HEK293 (cell line): ENCODE measurements around the gene EMILIN1.

Experiments used
- CTCF ChIA-PET: fragments of 350-600 bp; formaldehyde crosslinking; extraction: SDS; loops from one replicate; lab custom pipeline; 2021; ENCODE audit warnings: antibody characterized with exemption; lab: Yijun Ruan, JAX
- POLR2A ChIA-PET: fragments of 300-600 bp; formaldehyde crosslinking; extraction: SDS; loops from one replicate; lab custom pipeline; 2020; ENCODE audit warnings: antibody characterized with exemption, inconsistent platforms; lab: Yijun Ruan, JAX
- H3K27ac ChIP-seq: fragments of 200-500 bp; sonication (Bioruptor generic); 2 replicates; pipeline ENCODE4 v1.5.1; 2014; ENCODE audit warnings: low read depth, low read length, control low read depth, inconsistent platforms; ENCODE audit errors: extremely low read depth
- H3K36me3 ChIP-seq, 2 experiments: fragments of 200-500 bp in 1 of 2; sonication (Bioruptor generic) in 1 of 2; 1 replicate in 1 of 2; 2 replicates in 1 of 2; pipeline ENCODE4 v1.5.1; 2014 to 2017; ENCODE audit warnings: inconsistent platforms in 2 of 2, low read length in 2 of 2; ENCODE audit not compliant: control insufficient read depth in 2 of 2, insufficient read depth in 1 of 2
- H3K4me1 ChIP-seq: fragments of 200-500 bp; sonication (Bioruptor generic); 2 replicates; pipeline ENCODE4 v1.5.1; 2014; ENCODE audit warnings: mild to moderate bottlenecking, low read length, inconsistent platforms; ENCODE audit not compliant: control insufficient read depth, insufficient read depth
- H3K4me3 ChIP-seq: 2 replicates; pipeline ENCODE4 v1.5.1; 2011; ENCODE audit warnings: low read depth, mild to moderate bottlenecking, control low read depth, low read length, moderate library complexity
- H3K9me3 ChIP-seq: fragments of 200-500 bp; sonication (Bioruptor generic); 2 replicates; pipeline ENCODE4 v1.5.1; 2014; ENCODE audit warnings: low read depth, low read length, inconsistent platforms; ENCODE audit not compliant: control insufficient read depth, insufficient read depth
- GLI2 ChIP-seq: fragments of 450-650 bp; formaldehyde crosslinking; IDR thresholded peaks from 2 replicates; pipeline ENCODE4; 2017; ENCODE audit warnings: missing biosample characterization, missing genetic modification characterization, low read depth, borderline replicate concordance
- INSM2 ChIP-seq: fragments of 450-650 bp; formaldehyde crosslinking; IDR thresholded peaks from 2 replicates; pipeline ENCODE4 v1.5.1; 2016; ENCODE audit warnings: missing biosample characterization, missing genetic modification characterization
- KLF16 ChIP-seq: fragments of 450-650 bp; formaldehyde crosslinking; IDR thresholded peaks from 2 replicates; pipeline ENCODE4 v1.5.1; 2017; ENCODE audit warnings: missing biosample characterization, missing genetic modification characterization
- REPIN1 ChIP-seq: fragments of 450-650 bp; formaldehyde crosslinking; IDR thresholded peaks from 2 replicates; pipeline ENCODE4 v1.5.1; 2017; ENCODE audit warnings: missing biosample characterization, missing genetic modification characterization, low read depth
- SETDB1 ChIP-seq: IDR thresholded peaks from one replicate; pipeline ENCODE4 v1.6.1; 2017; ENCODE audit warnings: mild to moderate bottlenecking, low read length, moderate library complexity, mixed read lengths; ENCODE audit not compliant: insufficient read length
- SP7 ChIP-seq: fragments of 450-650 bp; formaldehyde crosslinking; IDR thresholded peaks from 2 replicates; pipeline ENCODE4 v1.5.1; 2016; ENCODE audit warnings: missing biosample characterization, missing genetic modification characterization
- TCF7L2 ChIP-seq: IDR thresholded peaks from 2 replicates; pipeline ENCODE4 v1.6.1; 2011; ENCODE audit warnings: low read depth, mild to moderate bottlenecking, inconsistent platforms, low read length, moderate library complexity, borderline replicate concordance
- TSHZ1 ChIP-seq: fragments of 450-650 bp; formaldehyde crosslinking; IDR thresholded peaks from 2 replicates; pipeline ENCODE4 v1.5.1; 2016; ENCODE audit warnings: missing biosample characterization, missing genetic modification characterization, borderline replicate concordance
- WT1 ChIP-seq: fragments of 450-650 bp; formaldehyde crosslinking; IDR thresholded peaks from 2 replicates; pipeline ENCODE4 v1.5.1; 2016; ENCODE audit warnings: missing biosample characterization, missing genetic modification characterization
- ZBTB1 ChIP-seq: fragments of 450-650 bp; formaldehyde crosslinking; IDR thresholded peaks from 2 replicates; pipeline ENCODE4 v1.5.1; 2016; ENCODE audit warnings: missing biosample characterization, missing genetic modification characterization
- ZBTB20 ChIP-seq: fragments of 450-650 bp; formaldehyde crosslinking; IDR thresholded peaks from 2 replicates; pipeline ENCODE4 v1.5.1; 2016; ENCODE audit warnings: missing biosample characterization, missing genetic modification characterization
- ZBTB48 ChIP-seq: fragments of 450-650 bp; formaldehyde crosslinking; IDR thresholded peaks from 2 replicates; pipeline ENCODE4 v1.5.1; 2016; ENCODE audit warnings: missing biosample characterization, missing genetic modification characterization
- ZBTB8A ChIP-seq: fragments of 450-650 bp; formaldehyde crosslinking; IDR thresholded peaks from 2 replicates; pipeline ENCODE4 v1.5.1; 2016; ENCODE audit warnings: missing biosample characterization, missing genetic modification characterization
- ZFP37 ChIP-seq: fragments of 450-650 bp; formaldehyde crosslinking; IDR thresholded peaks from 2 replicates; pipeline ENCODE4 v1.5.1; 2016; ENCODE audit warnings: missing biosample characterization, missing genetic modification characterization
- ZNF140 ChIP-seq: fragments of 450-650 bp; formaldehyde crosslinking; IDR thresholded peaks from 2 replicates; pipeline ENCODE4 v1.5.1; 2016; ENCODE audit warnings: missing biosample characterization, missing genetic modification characterization
- ZNF146 ChIP-seq: fragments of 450-650 bp; formaldehyde crosslinking; IDR thresholded peaks from 2 replicates; pipeline ENCODE4 v1.5.1; 2016; ENCODE audit warnings: missing biosample characterization, missing genetic modification characterization
- ZNF157 ChIP-seq: fragments of 450-650 bp; formaldehyde crosslinking; IDR thresholded peaks from 2 replicates; pipeline ENCODE4 v1.5.1; 2016; ENCODE audit warnings: missing biosample characterization, missing genetic modification characterization
- ZNF169 ChIP-seq: fragments of 450-650 bp; formaldehyde crosslinking; IDR thresholded peaks from 2 replicates; pipeline ENCODE4 v1.5.1; 2016; ENCODE audit warnings: missing biosample characterization, missing genetic modification characterization
- ZNF19 ChIP-seq: fragments of 450-650 bp; formaldehyde crosslinking; IDR thresholded peaks from 2 replicates; pipeline ENCODE4; 2016; ENCODE audit warnings: missing biosample characterization, missing genetic modification characterization, low read depth
- ZNF223 ChIP-seq: fragments of 450-650 bp; formaldehyde crosslinking; IDR thresholded peaks from 2 replicates; pipeline ENCODE4 v1.5.1; 2016; ENCODE audit warnings: missing biosample characterization, missing genetic modification characterization
- ZNF239 ChIP-seq: fragments of 450-650 bp; formaldehyde crosslinking; IDR thresholded peaks from 2 replicates; pipeline ENCODE4 v1.5.1; 2016; ENCODE audit warnings: missing biosample characterization, missing genetic modification characterization
- ZNF248 ChIP-seq: fragments of 450-650 bp; formaldehyde crosslinking; IDR thresholded peaks from 2 replicates; pipeline ENCODE4 v1.5.1; 2017; ENCODE audit warnings: missing biosample characterization, missing genetic modification characterization
- ZNF274 ChIP-seq, 2 experiments: fragments of 200-500 bp in 1 of 2; fragments of 450-650 bp in 1 of 2; sonication (Bioruptor generic) in 1 of 2; formaldehyde crosslinking in 1 of 2; IDR thresholded peaks; 2 replicates each; pipeline versions ENCODE4 v1.5.1 to v1.6.1; 2014 to 2016; ENCODE audit warnings: borderline replicate concordance in 1 of 2, inconsistent platforms in 1 of 2, low read length in 1 of 2, missing biosample characterization in 1 of 2, missing genetic modification characterization in 1 of 2
- ZNF488 ChIP-seq: fragments of 450-650 bp; formaldehyde crosslinking; IDR thresholded peaks from 2 replicates; pipeline ENCODE4 v1.5.1; 2016; ENCODE audit warnings: missing biosample characterization, missing genetic modification characterization
- ZNF544 ChIP-seq: fragments of 450-650 bp; formaldehyde crosslinking; IDR thresholded peaks from 2 replicates; pipeline ENCODE4 v1.5.0; 2017; ENCODE audit warnings: missing biosample characterization, missing genetic modification characterization
- ZNF558 ChIP-seq: fragments of 450-650 bp; formaldehyde crosslinking; IDR thresholded peaks from 2 replicates; pipeline ENCODE4 v1.5.1; 2016; ENCODE audit warnings: missing biosample characterization, missing genetic modification characterization
- ZNF664 ChIP-seq: fragments of 450-650 bp; formaldehyde crosslinking; IDR thresholded peaks from 2 replicates; pipeline ENCODE4 v1.5.1; 2016; ENCODE audit warnings: missing biosample characterization, missing genetic modification characterization
- ZNF777 ChIP-seq: fragments of 450-650 bp; formaldehyde crosslinking; IDR thresholded peaks from 2 replicates; pipeline ENCODE4 v1.5.1; 2017; ENCODE audit warnings: missing biosample characterization, missing genetic modification characterization, borderline replicate concordance
- ZNF785 ChIP-seq: fragments of 450-650 bp; formaldehyde crosslinking; IDR thresholded peaks from 2 replicates; pipeline ENCODE4 v1.5.1; 2016; ENCODE audit warnings: missing biosample characterization, missing genetic modification characterization
- ZNF792 ChIP-seq: fragments of 450-650 bp; formaldehyde crosslinking; IDR thresholded peaks from 2 replicates; pipeline ENCODE4 v1.5.1; 2016; ENCODE audit warnings: missing biosample characterization, missing genetic modification characterization
- ZSCAN5A ChIP-seq: fragments of 450-650 bp; formaldehyde crosslinking; IDR thresholded peaks from 2 replicates; pipeline ENCODE4 v1.5.1; 2016; ENCODE audit warnings: missing biosample characterization, missing genetic modification characterization

EMILIN1 gene

GRCh38 chr2:27067385-27067784 lies 11.0 kb upstream of the EMILIN1 start:
- TF ChIP-seq ZNF223 (tag by site-specific recombination): no peak
- no peak for TF ChIP-seq ZBTB20 (tag by site-specific recombination)
- no peak for TF ChIP-seq ZSCAN5A
- no peak for TF ChIP-seq WT1 (tag by site-specific recombination)
- TF ChIP-seq ZNF777 (tag by site-specific recombination): no peak
- no peak for TF ChIP-seq ZNF140 (tag by site-specific recombination)
- no peak for TF ChIP-seq ZNF544 (tag by site-specific recombination)
- no peak for TF ChIP-seq ZNF792 (tag by site-specific recombination)
- no peak for TF ChIP-seq REPIN1 (tag by site-specific recombination)
- TF ChIP-seq TSHZ1 (tag by site-specific recombination): no peak
- TF ChIP-seq ZNF274 (IDR thresholded peaks at IDR 0.05; ENCODE audit: low read length): no peak
- TF ChIP-seq ZNF274 (tag by site-specific recombination; IDR thresholded peaks at IDR 0.05; ENCODE audit: borderline replicate concordance): no peak
- no peak for TF ChIP-seq SP7 (tag by site-specific recombination)
- no peak for TF ChIP-seq ZNF146 (tag by site-specific recombination)
- no peak for TF ChIP-seq ZNF157
- no peak for TF ChIP-seq ZNF248 (tag by site-specific recombination)
- TF ChIP-seq ZNF558 (tag by site-specific recombination): no peak
- TF ChIP-seq GLI2 (tag by site-specific recombination): no peak
- CTCF ChIA-PET: interaction anchor here (0.8 kb wide), 1 partner anchor 14 kb away, joined by 3 read pairs; no protein-coding TSS in a partner anchor
- POLR2A ChIA-PET: interaction anchor here (0.5 to 6.5 kb wide), 4 partner anchors 9 to 186 kb away, joined by 4 to 31 read pairs (median 9); partner anchors contain the start of gene AGBL5

GRCh38 chr2:27069436-27069835 lies 9.0 kb upstream of the EMILIN1 start:
- peaks cover 14% of the 10 kb centered on the region for H3K4me1 ChIP-seq
- ChIA-PET CTCF (interaction anchor here (0.6 to 0.7 kb wide), 2 partner anchors 12 to 316 kb away, joined by 3 read pairs; no protein-coding TSS in a partner anchor), POLR2A (no interaction called here)
- H3K36me3 ChIP-seq: peaks cover 0 to 51% of the 10 kb centered on the region in 2 experiments; a peak in 2 of 3 replicates
- no peaks in the 10 kb centered on the region for H3K9me3 ChIP-seq
- no peak overlapping the region for H3K27ac ChIP-seq
- H3K4me3 ChIP-seq: no peak overlapping the region
- TF ChIP-seq ZNF785 (tag by site-specific recombination): no peak
- TF ChIP-seq KLF16 (tag by site-specific recombination): no peak
- no peak for TF ChIP-seq ZNF664 (tag by site-specific recombination)
- TF ChIP-seq SETDB1: no peak
- TF ChIP-seq ZNF19 (tag by site-specific recombination): no peak
- no peak for TF ChIP-seq ZNF169 (tag by site-specific recombination)
- TF ChIP-seq ZFP37 (tag by site-specific recombination): no peak
- no peak for TF ChIP-seq INSM2 (tag by site-specific recombination)
- TF ChIP-seq ZNF239 (tag by site-specific recombination): no peak
- TF ChIP-seq TCF7L2: no peak
- TF ChIP-seq ZBTB48 (tag by site-specific recombination): no peak
- no peak for TF ChIP-seq ZNF488 (tag by site-specific recombination)
- no peak for TF ChIP-seq ZBTB8A (tag by site-specific recombination)
- no peak for TF ChIP-seq ZBTB1

More at GRCh38 chr2:27067385-27067784, 11.0 kb upstream of the EMILIN1 start:
- H3K27ac ChIP-seq: no peak overlapping the region
- H3K9me3 ChIP-seq: no peaks in the 10 kb centered on the region
- peaks cover 0 to 69% of the 10 kb centered on the region in 2 experiments for H3K36me3 ChIP-seq
- peaks cover 12% of the 10 kb centered on the region for H3K4me1 ChIP-seq
- no peak overlapping the region for H3K4me3 ChIP-seq
